ENCODE measurements around the gene KLHDC8B.

The KLHDC8B gene

DNA sequence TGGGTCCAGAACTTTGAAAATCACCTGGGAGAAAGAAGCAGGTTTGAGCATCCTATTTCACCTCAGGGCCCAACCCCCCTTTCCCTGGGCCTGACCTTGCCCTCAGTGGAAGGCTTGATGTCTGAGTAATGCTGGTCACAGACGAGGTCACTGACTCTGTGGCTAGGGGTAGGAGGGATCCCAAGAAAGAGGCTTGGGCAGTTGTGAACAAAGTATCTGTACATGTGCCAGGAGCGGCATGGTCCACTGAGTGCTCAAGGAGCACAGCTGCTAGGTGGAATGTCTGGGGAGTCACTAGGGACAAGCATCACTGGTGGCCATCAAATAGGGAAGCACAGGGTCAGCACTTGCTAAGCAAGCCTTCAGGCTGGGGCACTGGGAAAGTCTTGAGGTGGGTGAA, 12.6 kb upstream of the KLHDC8B start:
- DNase-seq (ENCODE audit: low read depth), result no peak

DNA sequence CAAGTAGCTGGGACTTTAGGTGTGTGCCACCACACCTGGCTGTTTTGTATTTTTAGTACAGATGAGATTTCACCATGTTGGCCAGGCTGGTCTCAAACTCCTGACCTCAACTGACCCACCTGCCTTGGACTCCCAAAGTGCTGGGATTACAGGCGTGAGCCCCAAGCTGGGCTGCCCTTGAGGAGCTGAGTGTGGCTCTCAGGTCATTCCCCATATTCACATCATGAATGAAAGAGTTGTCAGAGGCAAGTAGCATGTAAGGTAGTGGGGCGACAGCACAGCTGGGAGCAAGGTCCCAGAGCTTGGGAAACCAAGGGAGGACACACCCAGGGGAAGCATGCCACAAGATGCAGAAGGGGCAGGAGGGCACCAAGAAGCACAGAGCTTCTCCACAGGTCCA, 10.2 kb upstream of the KLHDC8B start:
- DNase-seq (ENCODE audit: low read depth), result no peak

DNA sequence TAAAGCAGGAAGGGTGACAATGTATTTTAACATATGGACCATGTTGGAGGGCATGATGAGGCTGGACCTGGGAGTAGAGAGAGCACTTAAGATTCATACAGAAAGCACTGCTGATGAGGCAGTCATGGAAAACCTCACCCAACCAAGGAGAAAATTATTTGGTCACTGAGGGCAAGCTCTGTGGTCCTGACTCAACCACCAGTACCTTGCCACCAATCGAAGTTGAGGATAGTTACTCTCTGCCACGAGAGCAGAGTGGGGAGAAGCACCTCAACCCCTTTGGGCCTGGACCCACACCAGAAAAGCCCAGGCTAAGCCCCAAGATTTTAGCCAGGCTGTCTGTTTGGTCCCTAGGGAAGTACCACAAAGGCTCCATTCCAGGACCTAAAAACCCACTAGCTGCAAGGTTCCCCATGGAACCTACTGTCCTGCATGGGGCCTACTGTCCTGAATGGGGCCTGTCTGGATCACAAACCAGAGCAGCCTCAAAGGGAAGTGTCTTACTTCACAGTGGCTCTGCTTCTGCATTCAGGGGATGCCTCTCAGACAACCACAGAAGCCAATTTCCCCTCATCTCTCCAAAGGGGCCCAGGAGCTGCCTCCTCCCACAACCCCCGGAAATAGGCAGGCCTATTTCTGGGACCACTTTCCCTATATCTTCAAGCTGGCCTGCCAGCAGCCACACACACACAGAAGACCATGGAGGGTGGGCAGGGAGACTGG, 9.4 kb upstream of the KLHDC8B start:
- DNase-seq (ENCODE audit: low read depth), result no peak

DNA sequence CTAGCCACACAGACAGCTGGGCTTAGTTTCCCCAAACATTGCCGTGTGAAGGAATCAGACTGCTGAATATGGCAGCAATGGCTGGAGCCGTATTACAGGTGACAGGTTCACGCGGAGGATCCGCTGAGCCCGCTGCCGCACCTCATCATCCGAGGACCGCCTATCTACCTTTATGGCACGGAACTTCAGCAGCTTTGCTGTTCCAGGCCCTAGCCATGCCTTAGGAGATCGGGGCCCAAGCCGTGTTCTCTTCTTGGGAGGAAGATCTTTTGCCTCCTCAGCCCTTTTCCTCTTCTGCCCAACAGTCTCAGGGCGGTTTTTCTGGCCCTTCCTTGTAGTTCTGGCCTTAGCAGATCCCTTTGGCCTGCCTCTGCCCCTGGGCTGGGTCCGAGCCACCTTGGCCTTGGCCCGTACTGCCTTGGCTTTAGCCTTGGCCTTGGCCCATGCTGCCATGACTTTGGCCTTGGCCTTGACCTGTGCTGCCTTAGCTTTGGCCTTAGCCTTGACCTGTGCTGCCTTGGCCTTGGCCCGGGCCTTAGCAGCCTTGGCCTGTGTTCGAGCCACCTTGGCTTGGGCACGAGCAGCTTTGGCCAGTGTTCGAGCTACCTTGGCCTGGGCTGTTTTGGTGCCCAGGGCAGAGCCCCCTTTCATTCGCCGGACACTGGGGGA, 8.5 kb upstream of the KLHDC8B start:
- no peak for DNase-seq (ENCODE audit: low read depth)

DNA sequence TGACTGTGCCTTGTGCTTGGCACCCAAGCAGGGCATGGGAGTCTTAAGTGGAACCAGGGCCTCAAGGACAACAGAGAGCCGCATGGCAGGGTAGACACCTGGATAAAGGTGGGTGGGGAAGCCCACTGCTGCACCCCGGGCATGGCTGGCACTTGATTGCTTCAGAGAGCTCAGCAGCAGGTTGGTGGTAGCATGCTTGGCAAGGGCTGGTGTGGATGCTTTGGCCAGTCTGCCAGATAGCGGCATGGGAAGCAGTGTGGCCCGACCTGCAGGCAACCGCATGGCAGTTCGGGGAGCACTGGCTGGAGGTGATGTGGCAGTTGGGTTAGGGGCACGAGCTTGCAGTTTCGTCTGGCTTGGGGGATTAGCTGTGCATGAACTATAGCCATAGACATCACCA, 7.8 kb upstream of the KLHDC8B start:
- no peak for DNase-seq (ENCODE audit: low read depth)

DNA sequence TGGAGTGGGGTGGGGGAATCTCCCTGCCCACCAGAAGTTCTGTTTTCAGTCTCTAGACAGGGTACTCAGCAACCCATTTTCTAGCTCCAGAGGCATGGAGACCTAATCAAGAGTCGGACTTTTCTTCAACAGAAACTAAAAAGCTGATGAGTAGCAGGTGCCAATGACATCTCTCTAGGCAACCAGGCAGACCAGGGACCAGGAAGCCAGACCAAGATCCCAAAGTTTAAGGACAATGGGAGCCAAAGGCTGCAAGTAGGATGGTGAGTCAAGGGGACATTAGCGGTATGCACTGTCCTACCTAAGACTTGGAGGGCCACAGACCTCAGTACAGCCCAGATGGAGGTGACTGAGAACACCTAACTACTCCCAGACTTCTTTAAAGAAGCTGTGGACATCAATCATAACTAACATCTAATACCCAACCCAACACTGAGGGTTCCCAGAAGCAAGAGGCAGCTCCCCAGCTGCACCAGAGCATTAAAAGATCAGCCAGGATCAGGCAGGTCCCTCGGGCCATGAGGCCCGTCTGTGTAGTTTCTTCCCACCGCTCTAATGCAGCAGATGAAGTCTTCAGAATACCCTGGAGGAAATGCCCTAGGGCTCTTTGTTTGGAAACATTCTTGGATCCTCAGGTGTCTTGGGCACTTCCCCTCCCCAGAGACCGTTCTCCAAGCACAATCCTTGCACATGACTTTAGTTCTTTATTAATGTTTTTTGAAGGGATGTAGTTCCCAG, 6.2 kb upstream of the KLHDC8B start:
- no peak for DNase-seq (ENCODE audit: low read depth)

DNA sequence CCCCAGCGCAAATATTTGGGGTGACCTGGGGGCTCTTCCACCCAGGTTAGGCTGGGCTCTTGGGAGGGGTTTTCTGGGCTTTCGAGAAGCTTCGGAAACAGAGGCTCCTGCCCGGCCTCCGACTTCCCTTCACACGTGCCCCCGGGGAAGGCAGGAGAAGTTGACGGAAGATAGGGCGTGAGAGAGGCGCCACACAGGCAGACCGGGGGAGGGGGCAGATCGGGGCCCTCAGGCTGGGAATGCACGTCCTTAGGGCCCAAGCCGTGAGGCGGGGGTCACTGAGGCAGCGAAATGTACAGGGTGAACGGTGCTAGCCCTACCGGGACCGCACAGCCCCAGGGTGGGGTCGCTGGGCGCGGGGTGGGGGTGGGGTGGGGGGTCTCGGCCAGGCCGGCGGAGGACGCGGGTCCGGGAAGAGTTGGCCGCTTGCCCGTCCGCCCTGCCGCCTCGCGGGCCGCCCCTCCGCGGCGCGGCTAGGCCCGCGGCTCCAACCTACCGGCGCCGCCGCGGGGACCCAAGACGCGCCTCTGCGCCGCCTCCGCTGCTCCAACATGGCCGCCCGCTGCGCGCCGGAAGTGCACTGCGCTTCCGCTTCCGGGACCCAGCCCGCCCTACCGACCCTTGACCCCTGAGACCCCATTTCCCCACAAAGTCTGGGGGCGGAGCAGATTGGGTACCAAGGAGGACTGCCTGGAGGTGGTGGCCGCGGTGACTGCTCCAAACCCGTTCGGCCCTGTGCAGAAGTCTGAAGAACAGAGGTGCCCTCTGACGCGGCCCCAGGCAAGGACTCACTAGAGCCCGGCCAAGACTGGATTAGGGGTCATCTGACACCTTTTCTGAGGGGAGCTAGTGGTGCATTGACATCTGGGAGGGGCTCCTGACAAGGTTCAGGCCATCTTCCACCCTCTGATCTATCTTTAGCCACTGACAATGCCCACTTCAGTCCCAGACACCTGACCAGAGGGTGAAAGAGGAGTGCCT, 5.3 kb upstream of the KLHDC8B start, which contains the start of gene CCDC71:
Gene CCDC71, minus strand, starts transcription at position 561 of the 981 bp plus-strand sequence. CDS start 2,123 bp downstream, outside the sequence.
- DNase-seq (ENCODE audit: low read depth), result peak; percentile 68

DNA sequence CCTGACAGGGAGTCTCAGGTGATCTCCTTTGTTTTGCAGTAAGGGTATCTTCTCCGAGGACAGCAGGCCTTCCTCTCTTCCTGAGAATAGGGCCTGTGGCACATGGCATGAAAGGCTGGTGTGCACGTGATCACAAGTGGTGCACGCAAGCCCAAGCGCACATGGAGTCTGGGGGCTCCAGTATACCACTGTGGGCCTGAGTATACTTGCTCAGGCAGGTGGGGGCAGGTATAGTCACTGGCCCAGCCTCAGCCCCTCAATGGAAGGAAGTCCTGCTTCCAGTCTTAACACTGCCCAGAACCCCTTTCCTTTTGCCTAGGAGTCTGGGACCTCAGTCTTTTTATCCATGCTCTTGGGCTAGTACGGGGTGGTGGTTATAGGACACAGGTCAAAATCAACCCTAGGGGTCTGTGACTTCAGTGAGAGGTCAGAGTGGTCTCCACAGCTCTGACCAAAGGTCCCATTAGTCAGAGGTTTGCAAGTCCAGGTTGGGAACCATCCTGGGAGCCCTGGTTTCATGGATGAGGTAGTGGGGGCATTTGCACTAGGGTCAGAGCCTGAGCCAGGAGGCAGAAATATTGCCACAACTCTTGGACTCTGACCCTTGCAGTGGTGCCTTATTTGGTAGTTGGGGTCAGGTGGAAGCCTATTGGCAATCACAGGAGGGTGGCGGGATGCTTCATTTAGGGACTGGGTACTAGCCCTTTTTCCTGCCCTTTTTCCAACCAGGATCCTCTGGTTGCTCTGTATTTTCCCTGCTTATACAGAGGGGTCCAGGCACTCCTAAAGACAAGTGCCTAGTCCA, 4.4 kb upstream of the KLHDC8B start:
- DNase-seq (ENCODE audit: low read depth), result no peak

DNA sequence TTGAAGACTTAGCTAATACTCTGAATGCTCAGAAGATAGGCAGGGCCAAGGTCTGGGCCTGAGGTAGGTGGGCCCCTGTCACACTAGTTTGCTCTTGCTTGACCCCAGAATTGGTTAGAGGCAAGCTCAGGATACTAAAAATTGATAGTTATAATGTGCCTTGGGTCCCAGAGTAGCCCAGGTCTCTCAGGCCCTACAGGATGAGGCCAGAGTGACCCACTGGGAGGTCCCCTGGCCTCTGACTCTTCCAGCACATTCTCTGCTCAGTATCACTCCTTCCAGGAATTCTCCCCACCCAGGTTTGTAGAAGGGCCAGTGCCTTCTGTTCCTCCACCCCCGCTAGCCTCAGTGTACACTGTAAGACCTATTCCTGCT, 667 bp upstream of the KLHDC8B start:
- no peak for DNase-seq (ENCODE audit: low read depth)

DNA sequence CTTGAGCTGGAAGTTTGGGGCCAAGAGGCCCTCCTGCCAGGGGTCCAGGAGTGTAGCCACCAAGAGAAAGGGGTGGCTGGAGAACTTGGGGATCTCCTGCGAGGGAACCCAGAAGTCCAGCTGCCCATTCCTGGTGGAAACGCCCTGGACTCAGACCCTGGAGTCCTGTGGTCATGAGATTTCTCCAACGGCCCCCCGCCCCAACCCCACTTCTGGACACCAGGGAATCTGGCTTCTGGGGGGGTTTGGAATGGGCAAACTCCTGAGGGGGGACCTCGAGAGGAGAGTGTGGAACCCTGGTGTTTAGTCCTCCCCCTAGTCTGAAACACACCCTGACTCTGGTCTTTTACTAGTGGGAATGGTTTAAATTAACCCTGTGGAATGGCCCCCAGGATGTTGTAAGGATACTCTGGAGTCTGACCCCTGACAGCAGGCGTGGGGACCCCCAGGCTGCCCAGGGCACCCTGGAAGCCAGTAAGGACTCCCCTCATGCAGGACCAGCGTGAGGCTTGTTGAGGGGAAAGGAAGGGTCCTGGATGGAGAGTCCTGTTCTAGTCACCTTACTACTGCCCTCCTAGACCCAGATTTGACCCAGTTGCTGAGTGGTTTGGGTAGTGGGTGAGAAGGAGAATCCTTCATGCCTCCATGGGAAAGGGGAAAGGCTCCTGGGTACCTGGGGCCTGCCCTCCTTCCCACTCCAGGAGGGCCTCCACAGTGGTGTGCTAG, 540 bp downstream of the KLHDC8B start:
- DNase-seq (ENCODE audit: low read depth), result no peak

DNA sequence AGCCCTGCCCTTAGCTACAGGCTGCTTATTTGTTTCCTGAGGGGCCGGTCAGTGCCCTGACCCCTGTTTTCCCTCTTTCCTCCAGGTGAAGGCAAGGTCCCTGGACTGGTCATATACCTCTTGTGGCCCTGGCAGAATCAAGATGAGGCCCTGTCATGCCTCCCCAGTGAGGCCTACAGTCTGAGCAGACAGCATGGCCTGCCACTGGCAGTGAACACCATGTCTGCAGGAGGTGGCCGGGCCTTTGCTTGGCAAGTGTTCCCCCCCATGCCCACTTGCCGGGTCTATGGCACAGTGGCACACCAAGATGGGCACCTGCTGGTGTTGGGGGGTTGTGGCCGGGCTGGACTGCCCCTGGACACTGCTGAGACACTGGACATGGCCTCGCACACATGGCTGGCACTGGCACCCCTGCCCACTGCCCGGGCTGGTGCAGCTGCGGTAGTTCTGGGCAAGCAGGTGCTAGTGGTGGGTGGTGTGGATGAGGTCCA, 1.2 kb downstream of the KLHDC8B start:
- no peak for DNase-seq (ENCODE audit: low read depth)

DNA sequence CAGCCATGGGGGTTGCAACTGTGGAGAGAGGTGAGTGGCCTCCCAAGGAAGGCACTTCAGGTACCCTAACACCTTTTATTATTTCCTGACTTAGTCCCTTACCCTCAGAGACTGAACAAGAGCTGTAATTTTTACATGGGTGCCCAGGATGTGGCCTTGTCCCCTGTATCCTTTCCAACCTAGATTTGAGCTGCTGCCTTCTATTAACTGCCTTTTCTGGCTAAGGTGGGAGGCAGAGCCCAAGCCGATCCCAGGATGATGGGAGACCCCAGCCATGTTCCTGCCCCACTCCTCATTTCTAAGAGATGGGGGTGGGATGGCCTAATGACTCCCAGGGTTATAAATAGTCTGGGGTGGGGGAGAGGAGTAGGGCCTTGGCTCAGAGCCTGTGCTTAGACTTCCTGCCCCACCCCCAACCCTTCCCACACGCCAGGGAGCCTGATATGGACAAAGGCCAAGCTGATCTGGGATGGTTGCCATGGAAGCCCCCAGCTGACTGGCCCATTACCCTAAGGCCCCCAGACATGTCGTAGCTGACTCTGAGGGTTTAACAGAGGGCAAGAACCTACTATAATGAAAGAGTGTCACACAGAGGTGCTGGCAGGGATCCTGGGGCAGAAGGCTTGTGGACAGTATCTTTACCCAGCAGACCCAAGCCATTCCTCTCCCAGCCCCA, 1.9 kb downstream of the KLHDC8B start:
- no peak for DNase-seq (ENCODE audit: low read depth)

DNA sequence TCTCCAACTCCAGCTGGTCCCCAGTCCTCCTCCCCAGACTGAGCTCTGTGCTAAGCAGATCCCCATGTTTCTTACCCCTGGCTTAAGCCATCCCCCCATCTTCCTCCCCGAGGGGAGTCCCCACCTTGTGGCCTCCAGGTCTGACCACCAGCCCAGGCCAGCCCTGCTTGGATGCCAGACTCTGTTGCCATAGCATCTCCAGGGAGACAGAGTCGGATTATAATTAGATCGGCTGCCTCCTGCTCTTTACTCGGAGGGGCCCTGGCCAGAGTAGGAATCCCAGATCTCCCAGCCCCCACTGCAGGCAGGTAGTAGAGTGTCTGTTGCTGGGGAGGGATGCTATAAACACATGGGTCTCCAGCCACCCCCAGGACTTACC, 2.4 kb downstream of the KLHDC8B start:
- no peak for DNase-seq (ENCODE audit: low read depth)

DNA sequence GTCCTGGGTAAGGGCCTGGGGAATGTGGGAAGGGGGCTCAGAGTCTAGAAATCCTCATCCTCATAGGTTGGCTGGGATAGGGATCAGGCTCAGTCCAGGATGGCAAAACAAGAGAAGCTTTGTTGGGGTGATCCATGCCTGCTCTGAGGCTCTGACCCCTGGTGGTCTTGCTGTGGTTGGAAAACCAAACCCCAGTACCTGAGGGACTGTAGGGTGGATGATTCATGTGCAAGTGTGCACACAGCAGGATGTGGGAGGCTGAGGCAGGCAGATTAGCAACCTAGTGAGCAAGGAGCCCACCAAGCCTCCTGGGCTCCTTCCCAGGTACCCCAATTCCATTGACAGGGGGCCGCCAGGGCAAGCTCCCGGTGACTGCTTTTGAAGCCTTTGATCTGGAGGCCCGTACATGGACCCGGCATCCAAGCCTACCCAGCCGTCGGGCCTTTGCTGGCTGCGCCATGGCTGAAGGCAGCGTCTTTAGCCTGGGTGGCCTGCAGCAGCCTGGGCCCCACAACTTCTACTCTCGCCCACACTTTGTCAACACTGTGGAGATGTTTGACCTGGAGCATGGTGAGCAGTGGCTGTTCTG, 3.1 kb downstream of the KLHDC8B start:
- DNase-seq (ENCODE audit: low read depth), result no peak

DNA sequence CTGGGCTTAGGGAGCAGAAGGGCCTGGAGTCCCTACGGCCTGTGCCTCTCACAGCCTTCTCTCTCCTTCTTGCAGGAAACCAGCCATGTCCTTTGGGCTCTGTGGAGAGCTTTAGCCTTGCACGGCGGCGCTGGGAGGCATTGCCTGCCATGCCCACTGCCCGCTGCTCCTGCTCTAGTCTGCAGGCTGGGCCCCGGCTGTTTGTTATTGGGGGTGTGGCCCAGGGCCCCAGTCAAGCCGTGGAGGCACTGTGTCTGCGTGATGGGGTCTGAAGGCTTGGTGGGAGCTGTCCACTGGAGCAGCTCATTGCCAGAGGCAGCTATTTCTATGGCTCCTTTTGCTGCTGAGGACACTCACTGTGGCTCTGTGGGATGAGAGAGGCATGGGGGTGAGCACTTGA, 4.1 kb downstream of the KLHDC8B start:
- no peak for DNase-seq (ENCODE audit: low read depth)

DNA sequence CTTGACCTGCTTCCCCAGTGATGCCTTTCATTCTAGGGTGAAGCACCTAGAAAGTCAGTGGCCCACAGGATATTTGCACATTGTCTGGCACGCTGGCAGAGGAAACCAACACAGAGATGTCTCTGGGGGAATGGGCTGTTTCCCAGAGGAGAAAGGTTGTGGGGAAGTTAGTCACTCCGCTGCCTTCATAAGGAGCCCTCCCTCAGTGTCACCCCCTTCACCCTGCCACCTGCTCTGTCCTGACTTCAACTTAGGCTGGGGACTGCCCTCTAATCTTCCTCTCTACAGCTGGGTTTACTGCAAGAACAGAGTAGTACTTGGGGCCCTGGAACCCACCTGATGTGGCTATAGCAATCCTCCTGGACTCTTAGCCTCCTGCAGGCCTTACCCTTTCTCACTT, 5.7 kb downstream of the KLHDC8B start:
- no peak for DNase-seq (ENCODE audit: low read depth)

DNA sequence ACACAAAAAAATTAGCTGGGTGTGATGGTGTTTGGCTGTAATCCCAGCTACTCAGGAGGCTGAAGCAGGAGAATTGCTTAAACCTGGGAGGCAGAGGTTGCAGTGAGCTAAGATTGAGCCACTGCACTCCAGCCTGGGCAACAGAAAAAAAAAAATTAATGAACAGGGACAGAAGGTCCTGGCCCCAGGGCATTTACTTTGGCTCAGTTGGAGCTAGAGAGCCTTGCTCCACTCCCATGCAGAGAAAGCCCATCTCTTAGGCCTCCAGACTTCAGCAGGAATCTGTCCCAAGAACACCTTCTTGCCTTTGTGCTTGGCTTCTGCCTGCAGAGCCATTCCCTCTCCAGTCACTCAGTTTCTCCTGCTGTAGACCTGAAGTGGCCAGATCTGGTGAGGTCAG, 8.7 kb downstream of the KLHDC8B start:
- DNase-seq (ENCODE audit: low read depth), result no peak

DNA sequence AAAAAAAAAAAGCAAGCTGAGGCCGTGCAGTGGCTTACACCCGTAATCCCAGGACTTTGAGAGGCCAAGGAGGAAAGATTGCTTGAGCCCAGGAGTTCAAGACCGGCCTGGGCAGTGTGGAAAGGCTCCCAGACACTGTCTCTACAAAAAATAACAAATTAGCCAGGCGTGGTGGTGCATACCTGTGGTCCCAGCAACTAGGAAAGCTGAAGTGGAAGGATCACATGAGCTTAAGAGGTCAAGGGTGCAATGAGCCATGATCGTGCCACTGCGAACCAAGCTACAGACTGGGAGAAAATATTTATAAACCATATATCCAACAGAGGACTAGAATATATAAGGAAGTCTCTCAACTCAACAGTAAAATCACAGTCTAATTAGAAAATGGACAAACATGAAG, 10.0 kb downstream of the KLHDC8B start:
- DNase-seq (ENCODE audit: low read depth), result no peak

DNA sequence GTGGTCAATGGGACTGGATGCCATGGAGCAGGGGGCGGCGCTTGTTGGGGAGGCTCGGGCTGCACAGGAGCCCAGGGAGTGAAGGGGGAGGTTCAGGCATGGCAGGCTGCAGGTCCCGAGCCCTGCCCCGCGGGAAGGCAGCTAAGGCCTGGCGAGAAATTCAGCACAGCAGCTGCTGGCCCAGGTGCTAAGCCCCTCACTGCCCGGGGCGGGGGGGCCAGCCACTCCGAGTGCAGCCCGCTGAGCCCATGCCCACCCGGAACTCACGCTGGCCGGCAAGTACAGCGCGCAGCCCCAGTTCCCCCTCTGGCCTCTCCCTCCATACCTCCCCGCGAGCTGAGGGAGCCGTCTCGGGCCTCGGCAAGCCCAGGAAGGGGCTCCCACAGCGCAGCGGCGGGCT, 11.3 kb downstream of the KLHDC8B start:
- DNase-seq (ENCODE audit: low read depth), result no peak
